IMR-90 (cell line): ENCODE results near the gene FBXL19. TPM values are rescaled to one million over a fixed set of nuclear protein-coding genes. Genes with fewer than 3 reads are reported as not detected.

Experiments used
- ATAC-seq: fragments of 200-7000 bp; cut with Tn5 transposase; 2 replicates; pipeline ENCODE4 v1.9.1; 2020; ENCODE audit warnings: low read depth, mild to moderate bottlenecking, moderate library complexity
- BruUV-seq: library from RNA; stranded (reverse); fragments of 400-500 nt; replicated peaks from 2 replicates; lab custom pipeline; 2021; lab: Mats Ljungman, UMichigan
- CTCF ChIA-PET: fragments of 300-600 bp; formaldehyde crosslinking; extraction: SDS; loops from one replicate; lab custom pipeline; 2021; ENCODE audit warnings: antibody characterized with exemption; lab: Yijun Ruan, JAX
- POLR2A ChIA-PET: fragments of 300-600 bp; sonication (Branson Sonifier 250); formaldehyde crosslinking; loops from one replicate; lab custom pipeline; 2022; ENCODE audit warnings: antibody characterized with exemption; ENCODE audit not compliant: unreplicated experiment; lab: Charles Lee
- DNase-seq: peaks from one replicate; pipeline ENCODE4 v3.0.0; 2013
- H2AFZ ChIP-seq: replicated peaks from 2 replicates; pipeline ENCODE3; 2013; ENCODE audit warnings: low read length, mild to moderate bottlenecking; ENCODE audit not compliant: poor library complexity
- H2AK5ac ChIP-seq: 2 replicates; pipeline ENCODE4 v1.6.1; 2013; ENCODE audit warnings: low read depth, low read length, inconsistent platforms
- H2AK9ac ChIP-seq: replicated peaks from 2 replicates; pipeline ENCODE3; 2013; ENCODE audit warnings: mild to moderate bottlenecking, low read depth, low read length, moderate library complexity; ENCODE audit not compliant: poor library complexity
- H2BK120ac ChIP-seq: 2 replicates; pipeline ENCODE4 v1.6.1; 2013; ENCODE audit warnings: low read depth, low read length, inconsistent platforms
- H2BK15ac ChIP-seq: 3 replicates; pipeline ENCODE4 v1.6.1; 2013; ENCODE audit warnings: low read depth, low read length, inconsistent platforms
- H2BK20ac ChIP-seq: 2 replicates; pipeline ENCODE4 v1.6.1; 2013; ENCODE audit warnings: low read depth, mild to moderate bottlenecking, inconsistent platforms, low read length, moderate library complexity
- H2BK5ac ChIP-seq: 2 replicates; pipeline ENCODE4 v1.6.1; 2013; ENCODE audit warnings: mild to moderate bottlenecking, low read depth, low read length, inconsistent platforms; ENCODE audit not compliant: poor library complexity, severe bottlenecking
- H3K14ac ChIP-seq: replicated peaks from 2 replicates; pipeline ENCODE4 v1.6.1; 2013; ENCODE audit warnings: low read depth, low read length, inconsistent platforms
- H3K18ac ChIP-seq: 2 replicates; pipeline ENCODE4 v1.6.1; 2013; ENCODE audit warnings: low read depth, low read length, control low read depth
- H3K23ac ChIP-seq: 2 replicates; pipeline ENCODE4 v1.6.1; 2013; ENCODE audit warnings: low read depth, low read length, inconsistent platforms
- H3K27ac ChIP-seq: 2 replicates; pipeline ENCODE4 v1.5.1; 2013; ENCODE audit warnings: mild to moderate bottlenecking, control low read depth, low read length; ENCODE audit not compliant: insufficient read depth
- H3K27me3 ChIP-seq: 2 replicates; pipeline ENCODE4 v1.6.1; 2013; ENCODE audit warnings: low read length; ENCODE audit not compliant: control insufficient read depth, insufficient read depth
- H3K36me3 ChIP-seq: 2 replicates; pipeline ENCODE4 v1.6.1; 2013; ENCODE audit warnings: low read length, mixed read lengths; ENCODE audit not compliant: control insufficient read depth, insufficient read depth
- H3K4ac ChIP-seq: 2 replicates; pipeline ENCODE4 v1.6.1; 2013; ENCODE audit warnings: low read depth, low read length, inconsistent platforms
- H3K4me1 ChIP-seq: 2 replicates; pipeline ENCODE4 v1.6.1; 2013; ENCODE audit warnings: low read length, mixed read lengths; ENCODE audit not compliant: control insufficient read depth, insufficient read depth
- H3K4me2 ChIP-seq: 2 replicates; pipeline ENCODE4 v1.6.1; 2013; ENCODE audit warnings: low read depth, mild to moderate bottlenecking, control low read depth, low read length, moderate library complexity
- H3K4me3 ChIP-seq: 2 replicates; pipeline ENCODE4 v1.5.1; 2013; ENCODE audit warnings: low read depth, mild to moderate bottlenecking, control low read depth, low read length, moderate library complexity; ENCODE audit not compliant: insufficient read depth
- H3K56ac ChIP-seq: 2 replicates; pipeline ENCODE4 v1.6.1; 2013; ENCODE audit warnings: low read length, inconsistent platforms; ENCODE audit not compliant: insufficient read depth; ENCODE audit errors: extremely low read depth
- H3K79me1 ChIP-seq, 2 experiments: 2 replicates each; pipeline ENCODE4 v1.6.1; 2013; ENCODE audit warnings: low read length in 2 of 2, inconsistent platforms in 1 of 2, low read depth in 1 of 2
- H3K9ac ChIP-seq: 2 replicates; pipeline ENCODE4 v1.6.1; 2013; ENCODE audit warnings: low read depth, low read length, control low read depth
- H3K9me1 ChIP-seq: 2 replicates; pipeline ENCODE4 v1.6.1; 2013; ENCODE audit warnings: low read length, inconsistent platforms; ENCODE audit not compliant: insufficient read depth
- H3K9me3 ChIP-seq: 2 replicates; pipeline ENCODE4 v1.6.1; 2013; ENCODE audit warnings: low read length; ENCODE audit not compliant: control insufficient read depth, insufficient read depth
- H4K20me1 ChIP-seq: 2 replicates; pipeline ENCODE4 v1.6.1; 2013; ENCODE audit warnings: low read length, inconsistent platforms; ENCODE audit not compliant: insufficient read depth
- H4K5ac ChIP-seq: 2 replicates; pipeline ENCODE4 v1.6.1; 2013; ENCODE audit warnings: mild to moderate bottlenecking, low read depth, low read length, control low read depth
- H4K8ac ChIP-seq, 2 experiments: 2 replicates each; pipeline ENCODE4 v1.6.1; 2013; ENCODE audit warnings: low read depth in 2 of 2, low read length in 2 of 2, control low read depth in 1 of 2, inconsistent platforms in 1 of 2
- H4K91ac ChIP-seq: 2 replicates; pipeline ENCODE4 v1.6.1; 2013; ENCODE audit warnings: low read depth, low read length, inconsistent platforms; ENCODE audit not compliant: insufficient read depth
- BHLHE40 ChIP-seq: fragments of 150-350 bp; IDR thresholded peaks from 2 replicates; pipeline ENCODE4 v1.6.1; 2016; ENCODE audit warnings: mild to moderate bottlenecking, low read depth, low read length
- CEBPB ChIP-seq: IDR thresholded peaks from 2 replicates; pipeline ENCODE4 v1.6.1; 2012; ENCODE audit warnings: low read depth, low read length, improper control_type of control experiment
- FOS ChIP-seq: fragments of 150-350 bp; IDR thresholded peaks from 2 replicates; pipeline ENCODE4 v1.6.1; 2016; ENCODE audit warnings: low read depth, low read length
- MAZ ChIP-seq: IDR thresholded peaks from 2 replicates; pipeline ENCODE4 v1.6.1; 2012; ENCODE audit warnings: low read depth, mild to moderate bottlenecking, low read length, improper control_type of control experiment, moderate library complexity, borderline replicate concordance
- MXI1 ChIP-seq: IDR thresholded peaks from 2 replicates; pipeline ENCODE4 v1.6.1; 2012; ENCODE audit warnings: low read depth, mild to moderate bottlenecking, low read length, moderate library complexity, borderline replicate concordance
- NFE2L2 ChIP-seq: fragments of 150-350 bp; IDR thresholded peaks from 2 replicates; pipeline ENCODE4 v1.6.1; 2016; ENCODE audit warnings: low read depth, mild to moderate bottlenecking, low read length
- POLR2A ChIP-seq: IDR thresholded peaks from 2 replicates; pipeline ENCODE4 v1.6.1; 2012; ENCODE audit warnings: mild to moderate bottlenecking, low read depth, low read length
- RAD21 ChIP-seq: IDR thresholded peaks from 2 replicates; pipeline ENCODE4 v1.6.1; 2012; ENCODE audit warnings: low read length, improper control_type of control experiment
- RCOR1 ChIP-seq: IDR thresholded peaks from 2 replicates; pipeline ENCODE4 v1.6.1; 2012; ENCODE audit warnings: mild to moderate bottlenecking, low read length, improper control_type of control experiment; ENCODE audit not compliant: insufficient replicate concordance
- RFX5 ChIP-seq: IDR thresholded peaks from 2 replicates; pipeline ENCODE4 v1.8.0; 2012; ENCODE audit warnings: low read depth, mild to moderate bottlenecking, low read length, moderate library complexity
- SMC3 ChIP-seq: fragments of 150-350 bp; IDR thresholded peaks from 2 replicates; pipeline ENCODE4 v1.6.1; 2016; ENCODE audit warnings: low read depth, mild to moderate bottlenecking, antibody characterized with exemption, low read length, moderate library complexity
- WGBS, 2 experiments: methylation state at CpG; one replicate each; pipeline versions ENCODE4 v1.1.5 to v1.1.7; 2013; ENCODE audit warnings: missing lambda C conversion rate in 2 of 2; ENCODE audit not compliant: insufficient read length in 1 of 2; ENCODE audit errors: extremely low coverage in 2 of 2; 5-methylcytosine and 5-hydroxymethylcytosine counted together
- dilution Hi-C: fragments of 300-500 bp; cut with HindIII; formaldehyde crosslinking; loops from one replicate; pipeline ENCODE4 v1.14.3; 2018; ENCODE audit warnings: low sequenced_read_pairs; ENCODE audit not compliant: unreplicated experiment
- in situ Hi-C: fragments of 300-500 bp; cut with MboI; formaldehyde crosslinking; loops from 3 replicates; pipeline ENCODE4 v1.14.3; 2019; ENCODE audit warnings: low sequenced_read_pairs, inconsistent platforms, mixed read lengths
- intact Hi-C: fragments of 100-400 bp; cut with micrococcal nuclease; formaldehyde crosslinking; loops from 2 replicates; pipeline ENCODE4 v1.10.0; 2022
- polyA plus RNA-seq, 3 experiments: library from polyadenylated mRNA; depleted of rRNA; stranded (reverse); fragments of >200 nt; gene quantifications; 2 replicates each; pipeline ENCODE4 v1.2.3, GENCODE V29; 2012; ENCODE audit warnings: low replicate concordance in 1 of 3
- total RNA-seq: library from RNA; depleted of rRNA; stranded (reverse); fragments of >200 nt; gene quantifications from 2 replicates; pipeline ENCODE4 v1.2.3, GENCODE V29; 2012
- TF ChIP-seq, protein P1 (sequence below): fragments of 150-350 bp; IDR thresholded peaks from 2 replicates; pipeline ENCODE4 v1.6.1; 2017; ENCODE audit warnings: mild to moderate bottlenecking, antibody characterized with exemption, low read length, low read depth

FBXL19 gene
- total and polyA plus RNA-seq, 2 of the 4 experiments (the other 2 are of a cell fraction) = 5.0 to 13.8 TPM

DNA sequence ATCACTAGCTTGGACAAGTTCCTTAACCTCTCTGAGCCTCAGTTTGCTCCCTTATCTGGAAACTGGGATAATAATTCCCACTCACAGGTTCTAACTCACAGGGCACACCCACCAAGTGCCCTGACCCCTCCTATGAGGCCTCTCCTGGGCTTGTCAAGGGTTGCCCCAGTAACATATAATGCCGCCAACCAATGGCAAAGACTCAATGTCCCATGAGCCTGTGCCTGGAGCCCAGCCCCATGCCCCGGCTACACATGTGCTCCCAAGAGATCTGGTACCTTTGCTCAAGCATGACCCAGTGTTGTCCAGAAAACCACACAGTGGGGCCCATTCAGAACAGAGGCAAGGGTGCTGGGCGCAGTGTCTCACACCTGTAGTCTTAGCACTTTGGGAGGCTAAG lies 8.5 kb upstream of the FBXL19 start:
- H3K79me1 ChIP-seq = no peaks in the 10 kb centered on the region

More for the DNA sequence above, 8.5 kb upstream of the FBXL19 start:
- no peak overlapping the region for H3K4me2 ChIP-seq
- ChIA-PET POLR2A (no interaction called here), CTCF (interaction anchor here (0.6 kb wide), 1 partner anchor 31 kb away, joined by 3 read pairs; no protein-coding TSS in a partner anchor)
- no peak overlapping the region for H3K27ac ChIP-seq
- intact Hi-C loops (no loop called here), in situ Hi-C loops (no loop called here), dilution Hi-C loops (no loop called here)
- H3K4me1 ChIP-seq = no peaks in the 10 kb centered on the region; the same call in 1 of the 2 replicates
- no peaks in the 10 kb centered on the region; the same call in 1 of the 2 replicates for H4K20me1 ChIP-seq
- no peak overlapping the region for H4K91ac ChIP-seq
- no peak overlapping the region for H2BK120ac ChIP-seq
- H3K27me3 ChIP-seq = no peaks in the 10 kb centered on the region
- H4K5ac ChIP-seq = no peak overlapping the region
- H3K36me3 ChIP-seq = no peaks in the 10 kb centered on the region
- no peak overlapping the region for H2BK5ac ChIP-seq
- DNase-seq (no peak), ATAC-seq (no peak)
- H2BK15ac ChIP-seq = no peak overlapping the region
- no peak overlapping the region for H2AFZ ChIP-seq
- H3K9ac ChIP-seq = no peak overlapping the region
- no TSS peak for BruUV-seq
- H3K9me3 ChIP-seq = no peaks in the 10 kb centered on the region
- H3K14ac ChIP-seq = no peak overlapping the region
- H3K23ac ChIP-seq = no peak overlapping the region
- H2AK9ac ChIP-seq = no peak overlapping the region
- H3K4me3 ChIP-seq = no peak overlapping the region
- no peak overlapping the region for H4K8ac ChIP-seq
- H2BK20ac ChIP-seq = no peak overlapping the region
- H3K4ac ChIP-seq = no peak overlapping the region
- WGBS, 2 experiments = 97% methylated on average over 3 of the region's 3 CpGs; no CpG with 5 or more reads in 1 of the 2 experiments
- H3K18ac ChIP-seq = no peak overlapping the region
- no peak overlapping the region for H3K56ac ChIP-seq
- H2AK5ac ChIP-seq = no peak overlapping the region
- no peaks in the 10 kb centered on the region for H3K9me1 ChIP-seq
- TF ChIP-seq, protein P1, sequence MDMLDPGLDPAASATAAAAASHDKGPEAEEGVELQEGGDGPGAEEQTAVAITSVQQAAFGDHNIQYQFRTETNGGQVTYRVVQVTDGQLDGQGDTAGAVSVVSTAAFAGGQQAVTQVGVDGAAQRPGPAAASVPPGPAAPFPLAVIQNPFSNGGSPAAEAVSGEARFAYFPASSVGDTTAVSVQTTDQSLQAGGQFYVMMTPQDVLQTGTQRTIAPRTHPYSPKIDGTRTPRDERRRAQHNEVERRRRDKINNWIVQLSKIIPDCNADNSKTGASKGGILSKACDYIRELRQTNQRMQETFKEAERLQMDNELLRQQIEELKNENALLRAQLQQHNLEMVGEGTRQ = no peak
- TF ChIP-seq NFE2L2 (no peak), MXI1 (no peak), RFX5 (no peak), BHLHE40 (no peak), POLR2A (no peak), SMC3 (no peak), CEBPB (no peak), RCOR1 (no peak), MAZ (no peak), FOS (no peak), RAD21 (no peak)
